K562 (cell line): ENCODE results near the gene NACC1. TPM values are rescaled to one million over a fixed set of nuclear protein-coding genes. Genes with fewer than 3 reads are reported as not detected.

Experiments
- ARNT ChIP-seq, 2 experiments: fragments of 450-650 bp; IDR thresholded peaks; 2 replicates each; pipeline ENCODE4 v1.6.1; 2016; ENCODE audit warnings: mild to moderate bottlenecking in 1 of 2
- ATF7 ChIP-seq: fragments of 450-650 bp; IDR thresholded peaks from 2 replicates; pipeline ENCODE4 v1.7.1; 2014; ENCODE audit warnings: mild to moderate bottlenecking, moderate library complexity
- CCAR2 ChIP-seq: fragments of 200-400 bp; formaldehyde crosslinking; IDR thresholded peaks from 2 replicates; pipeline ENCODE4 v1.6.1; 2017; ENCODE audit warnings: mild to moderate bottlenecking, low read depth, low read length
- EHMT2 ChIP-seq: fragments of 450-650 bp; IDR thresholded peaks from 2 replicates; pipeline ENCODE4 v1.6.1; 2018; ENCODE audit warnings: antibody characterized with exemption
- ELK3 ChIP-seq: fragments of 450-650 bp; formaldehyde crosslinking; IDR thresholded peaks from 2 replicates; pipeline ENCODE4 v1.4.0; 2020; ENCODE audit warnings: mild to moderate bottlenecking
- HOXB6 ChIP-seq: fragments of 250-450 bp; sonication (Bioruptor Pico); IDR thresholded peaks from 2 replicates; pipeline ENCODE4 v1.5.1; 2022; ENCODE audit warnings: mild to moderate bottlenecking, borderline replicate concordance
- JUND ChIP-seq, 2 experiments: IDR thresholded peaks; 2 replicates in 1 of 2; 3 replicates in 1 of 2; pipeline ENCODE4 v1.6.1; 2011; ENCODE audit warnings: borderline replicate concordance in 2 of 2, low read depth in 2 of 2, low read length in 2 of 2, improper control_type of control experiment in 1 of 2, missing biosample characterization in 1 of 2, missing genetic modification characterization in 1 of 2, missing genetic modification reagents in 1 of 2
- KDM4B ChIP-seq, 2 experiments: fragments of 450-650 bp in 1 of 2; sonication (generic) in 1 of 2; IDR thresholded peaks; 2 replicates each; pipeline ENCODE4 v1.6.1; 2016 to 2017; ENCODE audit warnings: borderline replicate concordance in 2 of 2, antibody characterized with exemption in 1 of 2, low read depth in 1 of 2, mild to moderate bottlenecking in 1 of 2
- KLF16 ChIP-seq: IDR thresholded peaks from 2 replicates; pipeline ENCODE4 v1.6.1; 2016; ENCODE audit warnings: antibody characterized with exemption
- MBD1 ChIP-seq: fragments of 250-450 bp; sonication (Bioruptor Pico); IDR thresholded peaks from 2 replicates; pipeline ENCODE4 v1.8.0; 2022; ENCODE audit warnings: inconsistent platforms
- MTF1 ChIP-seq: fragments of 250-450 bp; sonication (Bioruptor Pico); IDR thresholded peaks from 2 replicates; pipeline ENCODE4 v1.9.0; 2021; ENCODE audit warnings: moderate library complexity, mild to moderate bottlenecking, inconsistent platforms, borderline replicate concordance
- NFYB ChIP-seq: IDR thresholded peaks from 2 replicates; pipeline ENCODE4 v1.6.1; 2011; ENCODE audit warnings: mild to moderate bottlenecking, moderate library complexity; ENCODE audit not compliant: insufficient read length; ENCODE audit errors: extremely low read depth
- RBM15 ChIP-seq: fragments of 200-400 bp; formaldehyde crosslinking; IDR thresholded peaks from 2 replicates; pipeline ENCODE4 v1.6.1; 2018; ENCODE audit warnings: mild to moderate bottlenecking, low read length, moderate library complexity; ENCODE audit not compliant: insufficient read depth
- SP2 ChIP-seq: IDR thresholded peaks from 2 replicates; pipeline ENCODE4 v1.6.1; 2011; ENCODE audit warnings: mild to moderate bottlenecking, low read depth, low read length, moderate library complexity; ENCODE audit not compliant: poor library complexity, severe bottlenecking; ENCODE audit errors: extremely low read depth
- TAF15 ChIP-seq: fragments of 200-400 bp; formaldehyde crosslinking; IDR thresholded peaks from 2 replicates; pipeline ENCODE4 v1.6.1; 2017; ENCODE audit warnings: mild to moderate bottlenecking, low read depth, low read length, moderate library complexity
- TAF7 ChIP-seq: fragments of 450-650 bp; IDR thresholded peaks from 2 replicates; pipeline ENCODE4 v1.6.1; 2016; ENCODE audit warnings: missing genetic modification characterization, missing compliant biosample characterization
- TAF9B ChIP-seq: fragments of 450-650 bp; IDR thresholded peaks from 2 replicates; pipeline ENCODE4 v1.6.1; 2018; ENCODE audit warnings: mild to moderate bottlenecking; ENCODE audit not compliant: partially characterized antibody
- TOE1 ChIP-seq, 2 experiments: fragments of 450-650 bp in 1 of 2; sonication (generic) in 1 of 2; formaldehyde crosslinking in 1 of 2; IDR thresholded peaks; 2 replicates each; pipeline versions ENCODE4 v1.7.1 to v1.8.0; 2016 to 2022; ENCODE audit warnings: borderline replicate concordance in 2 of 2, mild to moderate bottlenecking in 2 of 2, antibody characterized with exemption in 1 of 2, inconsistent platforms in 1 of 2, low read depth in 1 of 2, missing genetic modification reagents in 1 of 2, moderate library complexity in 1 of 2
- ZC3H11A ChIP-seq: IDR thresholded peaks from 2 replicates; pipeline ENCODE4 v1.6.1; 2012; ENCODE audit warnings: low read depth, low read length, improper control_type of control experiment
- ZFX ChIP-seq: sonication (generic); formaldehyde crosslinking; IDR thresholded peaks from 2 replicates; pipeline ENCODE4 v1.8.0; 2022; ENCODE audit warnings: mild to moderate bottlenecking, missing genetic modification reagents, moderate library complexity
- ZNF165 ChIP-seq: fragments of 250-450 bp; sonication (Bioruptor Pico); IDR thresholded peaks from 2 replicates; pipeline ENCODE4 v1.4.0; 2020; ENCODE audit warnings: borderline replicate concordance
- ZNF224 ChIP-seq: sonication (generic); formaldehyde crosslinking; IDR thresholded peaks from 2 replicates; pipeline ENCODE4 v1.8.0; 2022; ENCODE audit warnings: mild to moderate bottlenecking, missing genetic modification reagents
- ZNF655 ChIP-seq: fragments of 250-450 bp; sonication (Bioruptor Pico); IDR thresholded peaks from 2 replicates; pipeline ENCODE4 v1.5.0; 2021
- ZNF76 ChIP-seq: fragments of 250-450 bp; sonication (Bioruptor Pico); IDR thresholded peaks from 2 replicates; pipeline ENCODE4 v1.4.0; 2020; ENCODE audit warnings: mild to moderate bottlenecking, moderate library complexity, borderline replicate concordance
- polyA plus RNA-seq, 8 experiments: library from polyadenylated mRNA; depleted of rRNA in 4 of 8; stranded (reverse) in 5 of 8; unstranded in 3 of 8; fragments of >200 nt; fragmentation: Nextera tagmentation in 2 of 8; fragmentation: Illumina TruSeq in 1 of 8; extraction: Ambion mirVana in 2 of 8; extraction: Trizol in 1 of 8; gene quantifications; 2 replicates each; pipeline versions ENCODE4 v1.2.1 to v1.2.3, GENCODE V29; 2011 to 2014; ENCODE audit warnings: inconsistent platforms in 1 of 8, missing spikeins in 1 of 8
- total RNA-seq, 7 experiments: library from RNA; depleted of rRNA in 6 of 7; stranded (reverse); fragments of >200 nt in 6 of 7; fragmentation: Illumina TruSeq in 2 of 7; extraction: Trizol in 2 of 7; gene quantifications; 2 replicates each; pipeline versions ENCODE4 v1.2.1 to v1.2.3, GENCODE V29; 2011 to 2021; ENCODE audit warnings: low replicate concordance in 1 of 7

Gene NACC1
- total and polyA plus RNA-seq, 9 of the 15 experiments (the other 6 are each of a cell fraction or from before 2014, with no cell fraction given), result 0.04 to 96.6 (median 25.8) TPM

- TF ChIP-seq ZNF655 (CRISPR knock-in tag) (no peak), ZNF76 (CRISPR knock-in tag) (no peak), TAF9B (no peak), TAF15 (no peak), EHMT2 (no peak), ZFX (CRISPR knock-in tag) (no peak), ZNF224 (CRISPR knock-in tag) (no peak), ELK3 (CRISPR knock-in tag) (no peak), KDM4B (IDR thresholded peaks at IDR 0.05; ENCODE audit: borderline replicate concordance in 2 of 2, low read depth in 1 of 2) (no peak; a peak in 1 of 4 replicates), HOXB6 (CRISPR knock-in tag) (no peak), MTF1 (CRISPR knock-in tag) (no peak), SP2 (peak; percentile 53), MBD1 (CRISPR knock-in tag) (no peak), TOE1 (IDR thresholded peaks at IDR 0.05; ENCODE audit: borderline replicate concordance) (peak; percentile 62; the same call in 1 of the 2 replicates), TOE1 (CRISPR knock-in tag; IDR thresholded peaks at IDR 0.05; ENCODE audit: borderline replicate concordance, low read depth) (no peak), NFYB (no peak), ZC3H11A (no peak), ZNF165 (CRISPR knock-in tag) (no peak), ARNT (IDR thresholded peaks at IDR 0.05) (0 out of 4 replicates have a peak, but pooled peaks of 1 of the 2 experiments have one; percentile 37), RBM15 (no peak), JUND (IDR thresholded peaks at IDR 0.05; ENCODE audit: borderline replicate concordance, low read depth, low read length) (peak; percentile 72), JUND (tag; IDR thresholded peaks at IDR 0.05; ENCODE audit: borderline replicate concordance, low read depth, low read length) (no peak; the same call in 2 of the 3 replicates), ATF7 (peak; percentile 37; the same call in 1 of the 2 replicates), TAF7 (no peak), KLF16 (no peak), CCAR2 (no peak)
Observed at GRCh38 chr19:13117772-13118423, at the start of gene NACC1 (continued).
